Lung (tissue), 12 donors: Measurements from ENCODE around the gene ISLR. TPM values are rescaled to one million over a fixed set of nuclear protein-coding genes. Genes with fewer than 3 reads are reported as not detected.

Source experiments
- ATAC-seq: fragments of 200-7000 bp; cut with Tn5 transposase; one replicate; pipeline ENCODE4 v1.9.1; 2020; ENCODE audit warnings: moderate number of reproducible peaks; ENCODE audit not compliant: insufficient read depth, low FRiP score
- DNase-seq, 3 donors: peaks; one replicate each; pipeline ENCODE4 v3.0.0-alpha.2; 2013 to 2017
- H3K27ac ChIP-seq, 2 donors: one replicate each; pipeline ENCODE4 v1.5.1; 2013; ENCODE audit warnings: mild to moderate bottlenecking in 2 of 2, moderate library complexity in 2 of 2, control low read depth in 1 of 2, inconsistent platforms in 1 of 2, low read depth in 1 of 2, low read length in 1 of 2
- H3K27me3 ChIP-seq, 3 donors: one replicate each; pipeline ENCODE4 v1.5.1; 2013; ENCODE audit warnings: low read length in 2 of 3; ENCODE audit not compliant: control insufficient read depth in 3 of 3, insufficient read depth in 3 of 3
- H3K36me3 ChIP-seq, 4 donors: one replicate each; pipeline ENCODE4 v1.5.1; 2013; ENCODE audit warnings: low read length in 4 of 4, mild to moderate bottlenecking in 1 of 4, moderate library complexity in 1 of 4; ENCODE audit not compliant: control insufficient read depth in 4 of 4, insufficient read depth in 4 of 4
- H3K4me1 ChIP-seq, 5 donors: one replicate each; pipeline ENCODE4 v1.5.1; 2013; ENCODE audit warnings: low read length in 5 of 5, mild to moderate bottlenecking in 2 of 5, moderate library complexity in 1 of 5; ENCODE audit not compliant: control insufficient read depth in 5 of 5, insufficient read depth in 5 of 5
- H3K4me3 ChIP-seq: one replicate; pipeline ENCODE4 v1.5.1; 2013; ENCODE audit warnings: mild to moderate bottlenecking, control low read depth, moderate library complexity
- H3K9ac ChIP-seq, 2 donors: one replicate each; pipeline ENCODE4 v1.5.1; 2013; ENCODE audit warnings: low read length in 2 of 2, control low read depth in 1 of 2; ENCODE audit not compliant: insufficient read depth in 1 of 2
- H3K9me3 ChIP-seq, 4 donors: one replicate each; pipeline ENCODE4 v1.5.1; 2013; ENCODE audit warnings: low read length in 3 of 4, mild to moderate bottlenecking in 1 of 4, moderate library complexity in 1 of 4; ENCODE audit not compliant: control insufficient read depth in 4 of 4, insufficient read depth in 3 of 4
- CTCF ChIP-seq: IDR thresholded peaks from 2 replicates; pipeline ENCODE4 v1.5.1; 2012; ENCODE audit warnings: mild to moderate bottlenecking; ENCODE audit errors: control extremely low read depth, extremely low read depth
- WGBS, 2 donors: extraction: QIAGEN DNeasy Blood & Tissue Kit; methylation state at CpG; one replicate each; pipeline ENCODE4 v1.1.7; 2013; 5-methylcytosine and 5-hydroxymethylcytosine counted together
- polyA plus RNA-seq, 2 donors: library from polyadenylated mRNA; stranded (reverse); fragments of 200-250 nt; gene quantifications; one replicate each; pipeline ENCODE4 v1.2.1, GENCODE V29; 2013
- total RNA-seq, 2 donors: library from RNA; depleted of rRNA in 1 of 2; stranded (reverse); fragments of >200 nt in 1 of 2; gene quantifications; one replicate each; pipeline ENCODE4 v1.2.1, GENCODE V29; 2014 to 2021
- donor health status: control.
- donor health status: control.
- donor health status: Bipolar disorder and iron deficiency.
- donor health status: healthy.
- donor health status: DM: yes; HTN: yes; CAD: no.

ISLR gene
- total and polyA plus RNA-seq, 4 donors = 2.8 to 30.4 (median 14.2) TPM

- WGBS, 2 donors = 82 to 84% methylated on average over 15 of the region's 15 CpGs
- ATAC-seq (no peak), DNase-seq (peak; percentile 69 to 74 (median 69))
- no peak overlapping the region for H3K27ac ChIP-seq
- no peak overlapping the region for H3K4me3 ChIP-seq
- H3K9ac ChIP-seq = no peak overlapping the region
- no peak for TF ChIP-seq CTCF
- no peaks in the 10 kb centered on the region for H3K9me3 ChIP-seq
- H3K36me3 ChIP-seq = peaks cover 0 to 2% (median 0%) of the 10 kb centered on the region in 4 donors
- H3K4me1 ChIP-seq = peaks cover 0 to 60% (median 38%) of the 10 kb centered on the region in 5 donors
- no peaks in the 10 kb centered on the region for H3K27me3 ChIP-seq
These were observed 3.3 kb upstream of the ISLR start for GRCh38 chr15:74170071-74170844.

GRCh38 chr15:74170875-74171578 is 2.5 kb upstream of the ISLR start:
- no peak for TF ChIP-seq CTCF
- Histone ChIP-seq H3K4me3 (no peak overlapping the region), H3K9ac (no peak overlapping the region), H3K9me3 (no peaks in the 10 kb centered on the region), H3K27ac (no peak overlapping the region), H3K27me3 (no peaks in the 10 kb centered on the region), H3K36me3 (peaks cover 0 to 8% (median 0%) of the 10 kb centered on the region in 4 donors), H3K4me1 (peaks cover 0 to 68% (median 38%) of the 10 kb centered on the region in 5 donors)
- 86 to 89% methylated on average over 7 of the region's 7 CpGs for WGBS, 2 donors
- DNase-seq = no peak
- no peak for ATAC-seq

- no peaks in the 10 kb centered on the region for H3K27me3 ChIP-seq
- DNase-seq = peak in 2 of 3 donors; percentile 41 to 66
- no peak for TF ChIP-seq CTCF
- H3K36me3 ChIP-seq = peaks cover 0 to 8% (median 0%) of the 10 kb centered on the region in 4 donors
- 62 to 83% methylated on average over 1 of the region's 1 CpG for WGBS, 2 donors
- peak overlapping the region in 1 of 2 donors; percentile 33 for H3K27ac ChIP-seq
- H3K9ac ChIP-seq = peak overlapping the region in 1 of 2 donors; percentile 67
- H3K9me3 ChIP-seq = no peaks in the 10 kb centered on the region
- H3K4me3 ChIP-seq = no peak overlapping the region
- no peak for ATAC-seq
- peaks cover 0 to 78% (median 41%) of the 10 kb centered on the region in 5 donors for H3K4me1 ChIP-seq
These were observed 1.5 kb upstream of the ISLR start for GRCh38 chr15:74171965-74172541.
